HPDE6-E6E7 (cell line): ENCODE results near the gene MAN1C1.
A peak's percentile ranks its signal among the peaks of the same experiment; 100 is the strongest.

ENCODE experiments used
- DNase-seq: peaks from one replicate; pipeline ENCODE4 v3.0.0; 2011; ENCODE audit warnings: missing footprints; ENCODE audit errors: extremely low spot score

MAN1C1 gene

DNA sequence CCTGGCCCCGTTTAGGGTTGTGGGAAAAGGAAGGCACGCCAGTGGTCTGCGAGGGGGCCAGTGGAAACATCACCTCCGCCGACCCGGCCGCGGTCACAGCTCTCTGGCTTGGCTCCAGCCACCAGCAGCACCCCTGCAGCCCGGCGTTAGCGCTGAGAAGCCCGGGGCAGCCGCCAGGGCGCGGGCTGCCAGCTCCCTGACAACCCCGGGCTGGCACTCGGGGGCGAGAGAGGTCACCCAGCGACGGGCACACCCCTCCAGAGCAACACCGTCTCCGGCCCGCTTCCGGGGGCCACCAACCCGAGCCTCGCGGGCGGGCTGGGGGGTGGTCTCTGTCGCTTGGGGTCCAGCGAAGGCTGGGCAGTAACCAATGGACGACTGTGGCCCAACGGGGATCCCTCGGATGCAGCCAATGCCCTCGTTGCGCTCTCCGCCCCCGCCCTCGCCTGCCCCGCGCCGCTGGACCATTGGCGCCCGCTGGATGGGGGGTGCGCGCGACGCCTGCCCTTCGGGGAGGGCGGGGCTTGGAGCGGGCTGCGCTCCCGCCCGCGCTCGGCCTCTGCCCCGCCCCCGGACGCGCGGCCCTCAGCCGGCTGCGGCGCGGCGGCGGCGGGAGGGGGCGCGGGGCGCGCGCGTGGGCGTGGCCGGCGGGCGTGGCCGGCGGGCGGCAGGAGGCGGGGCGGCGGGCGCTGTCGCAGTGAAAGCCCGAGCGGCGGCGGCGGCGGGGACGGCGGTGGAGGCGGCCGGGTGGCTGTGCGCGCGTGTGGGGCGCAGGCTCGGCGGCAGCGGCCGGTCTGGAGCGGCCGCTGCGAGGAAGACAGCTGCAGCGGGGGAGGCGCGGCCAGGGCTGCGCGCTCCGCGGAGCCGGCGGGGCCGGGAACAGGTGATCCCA lies at the start of gene MAN1C1:
TSS of gene MAN1C1 (plus strand) at position 697 of the 892 bp plus-strand sequence. CDS start 1,007 bp downstream, outside the sequence.
- peak; percentile 81 for DNase-seq

DNA sequence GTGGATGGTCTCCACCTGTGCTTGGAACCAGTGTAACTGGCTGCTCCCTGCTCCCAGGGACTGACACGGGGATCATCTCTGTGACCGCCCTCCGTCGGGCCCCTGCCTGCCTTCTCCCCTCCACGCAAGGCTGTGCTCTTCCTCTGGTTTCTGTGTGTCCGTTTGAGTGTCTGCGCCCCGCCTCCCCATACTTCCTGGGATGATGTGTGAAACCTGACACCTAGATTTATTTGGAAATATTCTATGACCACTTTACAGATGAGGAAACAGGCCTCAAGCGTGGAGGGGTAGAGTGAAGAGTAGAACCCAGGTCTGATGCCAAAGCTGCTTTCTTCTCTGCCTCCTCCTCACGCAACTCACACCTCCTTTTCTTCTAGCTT lies 48.9 kb upstream of the MAN1C1 start:
- DNase-seq: no peak

GRCh38 chr1:25568090-25568833 lies 48.3 kb upstream of the MAN1C1 start:
- DNase-seq: peak; percentile 88

DNA sequence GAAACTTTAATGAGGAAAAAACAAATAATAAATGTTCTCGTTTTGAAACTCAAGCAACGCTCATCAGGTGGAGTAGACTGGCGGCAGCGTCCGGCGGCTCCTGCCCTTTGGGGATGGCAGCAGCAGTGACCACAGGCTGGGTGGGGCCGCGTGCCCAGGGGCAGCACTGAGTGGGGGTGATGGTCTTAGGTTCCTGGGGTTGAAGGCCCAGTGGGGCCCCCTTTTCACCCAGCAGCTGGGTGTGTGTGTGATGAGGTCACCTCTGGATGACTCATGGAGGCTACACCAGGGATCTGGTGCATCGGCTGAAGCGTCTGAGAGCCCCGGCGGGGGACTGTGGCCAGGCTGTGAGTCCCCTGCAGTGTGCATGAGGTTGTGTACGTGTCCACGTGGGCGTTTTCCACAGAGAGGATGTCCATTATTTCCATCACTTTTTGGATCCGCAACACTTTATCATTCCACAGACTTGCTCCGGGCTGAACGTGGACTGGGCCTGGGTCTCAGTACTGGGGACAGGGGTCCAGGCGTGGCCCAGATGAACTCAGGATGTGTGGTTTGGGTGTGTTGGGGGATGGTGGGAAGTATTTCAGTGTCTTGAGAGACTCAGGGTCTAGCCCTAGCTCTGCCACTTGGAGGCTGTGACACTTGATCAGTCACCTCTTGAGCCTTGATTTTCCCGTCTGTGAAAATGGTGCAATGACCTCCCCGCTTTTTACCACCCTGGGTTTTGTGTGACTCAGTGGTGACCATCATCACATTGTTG lies 47.6 kb upstream of the MAN1C1 start:
- DNase-seq: peak; percentile 93

- no peak for DNase-seq
These were observed 46.8 kb upstream of the MAN1C1 start for GRCh38 chr1:25569597-25570396.

DNA sequence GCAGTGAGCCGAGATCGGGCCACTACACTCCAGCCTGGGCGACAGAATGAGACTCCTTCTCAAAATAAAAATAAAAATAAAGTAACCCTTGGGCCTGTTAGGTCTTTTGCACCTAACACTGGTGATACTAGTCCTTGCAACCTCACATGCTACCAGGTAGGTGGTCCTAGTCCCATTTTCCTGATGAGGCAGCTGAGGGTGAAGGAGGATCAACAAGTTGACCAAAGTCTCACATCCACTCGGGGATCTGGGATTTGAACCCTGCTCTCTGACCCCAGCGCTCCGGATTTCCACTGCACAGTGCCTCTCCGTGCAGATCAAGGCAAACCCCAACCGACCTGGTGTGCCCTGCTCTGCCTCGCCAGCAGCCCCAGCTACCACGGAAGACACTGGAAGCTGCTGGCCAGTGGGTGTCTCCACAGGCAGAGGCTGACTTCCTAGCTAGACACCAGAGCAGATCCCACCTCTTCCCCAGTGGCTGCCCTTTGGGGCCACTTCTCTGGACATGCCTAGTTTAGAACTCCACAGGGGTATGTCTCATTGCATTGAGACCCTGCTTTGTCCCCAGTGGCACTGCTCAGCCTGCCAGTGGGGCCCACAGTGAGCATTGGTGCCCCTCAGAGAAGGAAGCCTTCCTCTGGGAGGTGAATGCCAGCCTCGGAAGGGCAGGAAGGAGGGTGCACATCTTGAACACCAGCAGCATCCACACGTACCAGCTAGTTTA lies 45.6 kb upstream of the MAN1C1 start:
- DNase-seq: no peak

DNA sequence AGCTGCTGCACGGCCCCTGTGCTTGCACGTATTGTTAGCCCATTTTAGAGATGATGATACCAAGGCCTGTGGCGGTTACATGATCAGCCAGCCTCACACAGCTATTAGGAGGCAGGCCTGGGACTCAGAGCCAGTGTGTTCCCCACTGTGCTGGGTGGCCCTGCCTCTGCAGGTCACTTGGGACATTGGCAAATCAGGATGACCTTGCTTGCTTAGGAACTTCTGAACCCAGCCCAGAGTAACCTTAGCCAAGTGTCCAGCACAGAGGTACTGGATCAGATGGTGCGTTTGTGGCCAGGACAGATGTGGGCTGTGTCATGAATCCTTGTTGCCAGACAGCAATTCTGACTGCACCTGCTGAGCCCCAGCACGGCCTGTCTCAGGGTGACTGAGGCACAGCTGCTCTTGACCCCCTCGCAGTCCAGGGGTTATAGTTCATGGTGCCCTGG lies 45.0 kb upstream of the MAN1C1 start:
- DNase-seq: no peak

GRCh38 chr1:25572107-25572506 lies 44.5 kb upstream of the MAN1C1 start:
- DNase-seq: no peak

- no peak for DNase-seq
These were observed 43.6 kb upstream of the MAN1C1 start for GRCh38 chr1:25572708-25573590.

GRCh38 chr1:25573591-25573930 lies 43.0 kb upstream of the MAN1C1 start:
- DNase-seq: no peak

- DNase-seq: no peak
These were observed 42.6 kb upstream of the MAN1C1 start for GRCh38 chr1:25573961-25574360.

DNA sequence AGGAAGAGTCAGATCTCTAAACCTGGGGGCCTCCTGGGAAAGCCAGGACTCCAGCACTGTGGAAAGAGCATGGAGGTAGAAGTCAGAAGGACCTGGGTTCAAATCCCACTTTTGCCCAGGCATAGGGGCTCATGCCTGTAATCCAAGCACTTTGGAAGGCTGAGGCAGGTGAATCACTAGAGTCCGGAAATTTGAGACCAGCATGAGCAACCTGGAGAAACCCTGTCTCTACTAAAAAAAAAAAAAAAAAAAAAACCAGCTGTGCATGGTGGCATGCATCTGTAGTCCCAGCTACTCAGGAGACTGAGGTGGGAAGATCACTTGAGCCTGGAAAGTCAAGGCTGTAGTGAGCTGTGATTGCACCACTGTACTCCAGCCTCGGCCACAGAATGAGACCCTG lies 41.4 kb upstream of the MAN1C1 start:
- DNase-seq: no peak

DNA sequence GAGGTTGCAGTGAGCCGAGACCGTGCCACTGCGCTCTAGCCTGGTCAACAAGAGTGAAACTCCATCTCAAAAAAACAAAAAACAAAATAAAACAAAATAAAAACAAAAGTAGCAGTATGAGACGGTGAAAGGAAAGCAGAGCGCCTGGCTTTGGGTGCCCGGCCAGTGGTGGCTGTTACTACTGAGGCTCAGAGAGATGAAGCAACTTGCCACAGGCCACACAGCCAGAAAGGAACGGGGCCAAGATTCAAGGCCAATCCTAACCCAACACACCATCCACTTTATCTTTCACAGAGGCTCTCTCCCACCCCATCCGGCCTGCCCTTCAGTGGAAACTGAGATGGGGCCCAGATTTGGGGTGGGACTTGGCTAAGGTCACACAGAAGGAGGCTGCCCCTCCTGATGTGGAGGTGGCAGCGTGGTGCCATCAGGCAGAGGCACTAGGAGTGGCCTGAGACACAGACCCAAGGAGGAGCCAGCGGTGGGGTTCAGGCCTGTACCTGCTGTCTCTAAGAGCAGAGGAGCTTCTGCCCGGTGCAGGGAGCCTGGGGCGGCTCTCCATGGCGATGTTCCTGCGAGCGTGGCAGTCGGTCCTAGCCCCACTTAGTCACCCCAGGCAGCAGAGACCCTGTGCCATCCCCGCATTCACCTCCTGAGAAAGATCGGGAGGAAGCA lies 40.0 kb upstream of the MAN1C1 start:
- no peak for DNase-seq

DNA sequence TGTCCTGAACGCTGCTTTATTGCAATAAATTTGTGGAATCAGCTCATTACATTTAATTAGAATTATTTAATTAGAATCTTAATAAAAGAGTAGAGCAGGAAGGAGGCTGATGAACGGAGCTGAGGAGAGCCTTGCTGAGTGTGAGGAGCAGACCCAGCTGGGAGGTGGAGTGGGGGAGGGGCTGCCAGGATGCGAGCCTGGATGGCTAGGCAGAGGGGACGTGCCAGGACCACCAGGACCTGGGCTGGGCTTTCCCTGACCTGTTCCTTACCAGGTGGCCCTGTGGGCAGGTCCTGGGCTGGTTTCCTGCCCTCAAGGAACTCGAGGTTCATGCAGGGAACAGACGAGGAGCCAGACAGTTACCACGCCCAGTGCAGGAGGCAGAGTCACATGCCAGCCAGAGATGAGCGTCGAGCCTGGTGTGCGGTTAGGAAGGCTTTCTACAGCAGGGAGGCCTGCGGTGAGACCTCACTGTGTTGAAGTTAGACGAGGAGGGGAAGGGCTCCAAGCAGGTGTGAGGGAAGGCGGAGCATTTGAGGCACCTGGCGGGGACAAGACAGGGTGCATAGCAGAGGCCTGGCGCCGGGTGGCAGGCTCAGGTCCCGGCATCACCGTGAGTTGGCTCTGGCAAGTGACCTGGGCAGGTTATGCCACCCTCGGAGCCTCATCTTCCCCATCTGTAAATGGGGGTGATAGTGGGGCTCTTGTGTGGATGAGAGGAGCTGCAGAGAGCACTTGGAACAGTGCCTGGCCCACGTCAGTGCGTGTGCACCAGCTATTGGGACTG lies 39.3 kb upstream of the MAN1C1 start:
- DNase-seq: no peak

GRCh38 chr1:25579292-25580252 lies 37.0 kb upstream of the MAN1C1 start:
- DNase-seq: no peak

DNA sequence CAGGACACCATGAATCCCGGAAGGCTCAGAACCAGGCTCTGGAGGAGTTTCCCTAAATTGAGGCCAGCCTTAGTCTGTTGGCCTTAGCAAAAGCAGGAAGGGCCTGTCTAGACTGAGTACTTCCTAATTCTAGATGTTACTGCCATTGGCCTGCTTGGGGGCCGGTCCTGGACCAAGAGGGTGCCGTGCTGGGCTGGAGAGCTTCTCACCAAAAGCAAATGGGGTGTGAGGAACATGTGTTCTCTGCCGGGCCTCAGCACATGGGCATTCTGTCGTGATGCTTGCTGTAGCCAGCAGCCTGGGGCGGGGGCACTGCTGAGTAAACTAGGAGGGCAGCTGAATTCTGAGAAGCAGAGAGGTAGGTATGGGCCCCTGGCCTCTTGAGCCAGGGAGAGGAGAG lies 35.7 kb upstream of the MAN1C1 start:
- no peak for DNase-seq

GRCh38 chr1:25581764-25582163 lies 34.8 kb upstream of the MAN1C1 start:
- no peak for DNase-seq
